ENCODE measurements around the gene BMPR1A. TPM values are rescaled to one million over a fixed set of nuclear protein-coding genes. Genes with fewer than 3 reads are reported as not detected.

Gene BMPR1A
- total and polyA plus RNA-seq, 2 of the 4 experiments (the other 2 are of a cell fraction): 15.9 to 93.7 TPM

DNA sequence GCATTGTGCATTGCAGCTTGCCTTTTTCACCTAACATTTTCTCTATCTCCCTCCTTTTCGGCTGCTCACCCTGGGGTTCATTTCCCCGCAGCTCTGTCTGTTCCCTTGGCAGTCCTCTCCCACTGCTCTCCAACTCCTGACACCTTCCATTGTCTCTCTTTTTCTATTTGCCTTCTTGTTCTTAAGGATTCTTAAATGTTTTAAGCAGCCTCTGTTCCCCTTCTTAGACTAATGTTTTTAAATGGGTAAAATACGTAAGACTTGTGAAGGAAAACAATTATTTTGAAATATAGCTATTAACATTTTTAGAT lies 19.4 kb downstream of the BMPR1A start:
- Histone ChIP-seq H3K27ac (ENCODE audit: insufficient read depth, low read length) (no peak overlapping the region), H2BK20ac (ENCODE audit: low read depth, low read length) (peak overlapping the region; percentile 28; the same call in 1 of the 2 replicates), H3K9me3 (ENCODE audit: control insufficient read depth, insufficient read depth, low read length) (no peaks in the 10 kb centered on the region), H3K27me3 (ENCODE audit: control insufficient read depth, insufficient read depth, low read length) (no peaks in the 10 kb centered on the region), H3K4me3 (ENCODE audit: insufficient read depth, low read depth, low read length) (no peak overlapping the region), H3K14ac (replicated peaks; ENCODE audit: low read depth, low read length) (peak overlapping the region; percentile 15; the same call in 1 of the 2 replicates), H3K4me1 (ENCODE audit: control insufficient read depth, insufficient read depth, low read length) (peaks cover 14% of the 10 kb centered on the region), H2AFZ (replicated peaks; ENCODE audit: low read length, poor library complexity) (no peak overlapping the region), H3K79me1 (ENCODE audit: low read depth in 1 of 2, low read length in 2 of 2) (peaks cover 9 to 71% of the 10 kb centered on the region in 2 experiments; a peak in 3 of 4 replicates), H3K36me3 (ENCODE audit: control insufficient read depth, insufficient read depth, low read length) (no peaks in the 10 kb centered on the region), H2BK15ac (ENCODE audit: low read depth, low read length) (no peak overlapping the region), H3K56ac (ENCODE audit: extremely low read depth, insufficient read depth, low read length) (no peak overlapping the region), H3K9ac (ENCODE audit: low read depth, low read length) (no peak overlapping the region), H3K23ac (ENCODE audit: low read depth, low read length) (peak overlapping the region; percentile 46), H4K8ac (ENCODE audit: low read depth in 2 of 2, low read length in 2 of 2) (no peak overlapping the region), H4K5ac (ENCODE audit: low read depth, low read length) (no peak overlapping the region), H2AK5ac (ENCODE audit: low read depth, low read length) (peak overlapping the region; percentile 29; the same call in 1 of the 2 replicates), H3K4me2 (ENCODE audit: low read depth, low read length) (0 out of 2 replicates have a peak overlapping the region, but pooled peaks have one; percentile 5), H3K9me1 (ENCODE audit: insufficient read depth, low read length) (peaks cover 18% of the 10 kb centered on the region), H3K4ac (ENCODE audit: low read depth, low read length) (peak overlapping the region; percentile 17; the same call in 1 of the 2 replicates), H2BK5ac (ENCODE audit: low read depth, low read length, poor library complexity, severe bottlenecking) (no peak overlapping the region), H4K91ac (ENCODE audit: insufficient read depth, low read depth, low read length) (no peak overlapping the region), H2AK9ac (replicated peaks; ENCODE audit: low read depth, low read length, poor library complexity) (no peak overlapping the region), H2BK120ac (ENCODE audit: low read depth, low read length) (no peak overlapping the region), H4K20me1 (ENCODE audit: insufficient read depth, low read length) (peaks cover 55% of the 10 kb centered on the region), H3K18ac (ENCODE audit: low read depth, low read length) (no peak overlapping the region)
- no peak for TF ChIP-seq MAFK (IDR thresholded peaks at IDR 0.05; ENCODE audit: low read depth, low read length)
- no peak for TF ChIP-seq RFX5 (IDR thresholded peaks at IDR 0.05; ENCODE audit: low read depth, low read length)
- TF ChIP-seq CEBPB (IDR thresholded peaks at IDR 0.05; ENCODE audit: low read depth, low read length): no peak
- no peak for TF ChIP-seq FOS (IDR thresholded peaks at IDR 0.05; ENCODE audit: low read depth, low read length)
- no peak for TF ChIP-seq BHLHE40 (IDR thresholded peaks at IDR 0.05; ENCODE audit: low read depth, low read length)
- no peak for TF ChIP-seq POLR2A (IDR thresholded peaks at IDR 0.05; ENCODE audit: low read depth, low read length)
- TF ChIP-seq, protein P1, sequence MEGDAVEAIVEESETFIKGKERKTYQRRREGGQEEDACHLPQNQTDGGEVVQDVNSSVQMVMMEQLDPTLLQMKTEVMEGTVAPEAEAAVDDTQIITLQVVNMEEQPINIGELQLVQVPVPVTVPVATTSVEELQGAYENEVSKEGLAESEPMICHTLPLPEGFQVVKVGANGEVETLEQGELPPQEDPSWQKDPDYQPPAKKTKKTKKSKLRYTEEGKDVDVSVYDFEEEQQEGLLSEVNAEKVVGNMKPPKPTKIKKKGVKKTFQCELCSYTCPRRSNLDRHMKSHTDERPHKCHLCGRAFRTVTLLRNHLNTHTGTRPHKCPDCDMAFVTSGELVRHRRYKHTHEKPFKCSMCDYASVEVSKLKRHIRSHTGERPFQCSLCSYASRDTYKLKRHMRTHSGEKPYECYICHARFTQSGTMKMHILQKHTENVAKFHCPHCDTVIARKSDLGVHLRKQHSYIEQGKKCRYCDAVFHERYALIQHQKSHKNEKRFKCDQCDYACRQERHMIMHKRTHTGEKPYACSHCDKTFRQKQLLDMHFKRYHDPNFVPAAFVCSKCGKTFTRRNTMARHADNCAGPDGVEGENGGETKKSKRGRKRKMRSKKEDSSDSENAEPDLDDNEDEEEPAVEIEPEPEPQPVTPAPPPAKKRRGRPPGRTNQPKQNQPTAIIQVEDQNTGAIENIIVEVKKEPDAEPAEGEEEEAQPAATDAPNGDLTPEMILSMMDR (conservative IDR thresholded peaks at IDR 0.05; ENCODE audit: low read depth, low read length): no peak
- no peak for TF ChIP-seq SMC3 (IDR thresholded peaks at IDR 0.05; ENCODE audit: low read depth, low read length)
- no peak for TF ChIP-seq CHD1 (IDR thresholded peaks at IDR 0.05; ENCODE audit: low read depth, low read length)
- no peak for TF ChIP-seq RCOR1 (IDR thresholded peaks at IDR 0.05; ENCODE audit: insufficient replicate concordance, low read length)
- TF ChIP-seq MXI1 (IDR thresholded peaks at IDR 0.05; ENCODE audit: borderline replicate concordance, low read depth, low read length): no peak
- no peak for TF ChIP-seq RAD21 (IDR thresholded peaks at IDR 0.05; ENCODE audit: low read length)
- no peak for TF ChIP-seq USF2 (IDR thresholded peaks at IDR 0.05; ENCODE audit: low read depth, low read length)
- no peak for TF ChIP-seq ELK1 (IDR thresholded peaks at IDR 0.05; ENCODE audit: borderline replicate concordance, low read depth, low read length)
- TF ChIP-seq MAZ (IDR thresholded peaks at IDR 0.05; ENCODE audit: borderline replicate concordance, low read depth, low read length): no peak
- TF ChIP-seq NFE2L2 (IDR thresholded peaks at IDR 0.05; ENCODE audit: low read depth, low read length): no peak
- in situ Hi-C loops (cut with MboI; ENCODE audit: low sequenced_read_pairs): no loop called here
- no CpG with 5 or more reads among the region's 3 CpGs for WGBS, 2 experiments (ENCODE audit: extremely low coverage in 2 of 2, insufficient read length in 1 of 2)
- ChIA-PET POLR2A (ENCODE audit: unreplicated experiment) (no interaction called here), CTCF (interaction anchor here (0.6 kb wide), 1 partner anchor 26 kb away, joined by 3 read pairs; no protein-coding TSS in a partner anchor)
- ATAC-seq (ENCODE audit: low read depth): no peak
- dilution Hi-C loops (cut with HindIII; ENCODE audit: low sequenced_read_pairs, unreplicated experiment): no loop called here
- no TSS peak for BruUV-seq (replicated peaks)
- intact Hi-C loops (cut with micrococcal nuclease): loop anchor here (5.0 kb wide), 1 partner anchor 56 kb away; no protein-coding TSS in a partner anchor
- no peak for DNase-seq
